RPMI7951 (cell line): Measurements from ENCODE around the gene ARHGAP8. TPM values are rescaled to one million over a fixed set of nuclear protein-coding genes. Genes with fewer than 3 reads are reported as not detected.
"Not testable (repeated sequence)": the region's sequence is repeated elsewhere in the genome, so short reads cannot be mapped to it uniquely, and the experiment has no call there.

Source experiments
- DNase-seq: peaks from one replicate; pipeline ENCODE4 v3.0.0-alpha.2; 2012; ENCODE audit warnings: low read depth
- total RNA-seq: library from RNA; depleted of rRNA; stranded (reverse); fragments of >200 nt; shearing (Covaris generic); gene quantifications from 2 replicates; pipeline ENCODE4 v1.2.3, GENCODE V29; 2014

ARHGAP8 gene
- total RNA-seq, 1 experiment from 2014 or later: not detected

- DNase-seq: no peak
Measured at GRCh38 chr22:44827666-44828190, 75.4 kb downstream of the ARHGAP8 start.

- DNase-seq: no peak
Measured at GRCh38 chr22:44828193-44828592, 75.8 kb downstream of the ARHGAP8 start.

DNA sequence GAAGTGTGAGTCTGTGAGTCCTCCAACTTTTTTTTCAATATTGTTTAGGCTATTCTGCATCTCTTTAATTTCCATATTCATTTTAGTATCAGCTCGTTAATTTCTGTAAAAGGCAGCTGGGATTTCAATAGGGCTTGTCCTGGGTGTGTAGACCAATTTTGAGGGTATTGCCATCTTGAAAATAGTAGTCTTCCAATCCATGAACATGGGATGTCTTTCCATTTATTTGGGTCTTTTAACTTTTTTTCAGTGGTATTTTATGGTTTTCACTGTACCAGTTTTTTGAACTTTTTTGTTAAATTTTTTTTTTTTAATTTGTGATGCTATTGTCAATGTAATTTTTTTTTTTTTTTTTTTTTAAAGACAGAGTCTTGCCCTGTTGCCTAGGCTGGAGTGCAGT, 79.5 kb downstream of the ARHGAP8 start:
- no peak for DNase-seq

DNA sequence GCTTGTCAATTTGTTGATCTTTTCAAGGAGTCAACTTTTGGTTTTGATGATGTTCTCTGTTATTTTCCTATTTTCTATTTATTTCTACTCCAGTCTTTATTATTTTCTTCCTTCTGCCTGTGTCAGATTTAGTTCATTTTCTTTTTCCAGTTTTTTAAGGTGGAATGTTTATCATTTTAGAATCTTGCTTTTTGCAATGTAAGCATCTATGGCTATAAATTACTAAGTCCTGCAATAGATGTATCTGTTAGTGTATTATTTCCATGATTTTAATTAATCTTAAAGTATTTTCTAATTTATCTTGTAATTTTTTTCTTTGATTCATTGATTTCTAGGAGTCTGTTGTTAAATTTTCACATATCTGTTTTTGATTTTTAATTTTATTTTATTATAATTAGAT, 81.7 kb downstream of the ARHGAP8 start:
- DNase-seq: no peak

GRCh38 chr22:44837481-44837880, 85.1 kb downstream of the ARHGAP8 start:
- DNase-seq: no peak

DNA sequence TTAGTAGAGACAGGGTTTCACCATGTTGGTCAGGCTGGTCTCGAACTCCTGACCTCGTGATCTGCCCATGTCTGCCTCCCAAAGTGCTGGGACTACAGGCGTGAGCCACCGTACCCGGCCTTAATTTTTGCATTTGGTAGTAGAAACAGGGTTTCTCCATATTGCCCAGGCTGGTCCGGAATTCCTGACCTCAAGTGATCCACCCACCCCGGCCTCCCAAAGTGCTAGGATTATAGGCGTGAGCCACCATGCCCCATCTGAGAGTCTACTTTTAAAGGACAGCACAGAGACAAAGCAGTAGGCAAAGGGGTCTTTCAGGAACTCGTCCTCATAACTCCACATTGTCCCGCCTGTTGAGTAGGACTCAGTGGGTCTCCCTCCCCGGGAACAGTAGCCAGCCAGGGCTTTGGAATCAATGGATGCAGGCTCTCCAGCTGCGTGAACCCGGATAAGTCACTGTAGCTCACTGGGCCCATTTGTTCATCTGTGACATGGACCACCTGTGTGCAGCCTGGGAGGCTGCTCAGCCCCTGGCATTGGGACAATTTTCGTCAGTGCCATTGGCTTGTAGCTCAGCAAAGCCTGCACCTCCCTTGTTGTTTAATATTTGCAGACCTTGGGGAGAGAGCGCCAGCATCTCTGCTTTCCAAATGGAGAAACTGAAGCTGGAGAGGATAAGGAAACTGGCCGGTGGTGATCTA, 86.1 kb downstream of the ARHGAP8 start:
- DNase-seq: no peak

DNA sequence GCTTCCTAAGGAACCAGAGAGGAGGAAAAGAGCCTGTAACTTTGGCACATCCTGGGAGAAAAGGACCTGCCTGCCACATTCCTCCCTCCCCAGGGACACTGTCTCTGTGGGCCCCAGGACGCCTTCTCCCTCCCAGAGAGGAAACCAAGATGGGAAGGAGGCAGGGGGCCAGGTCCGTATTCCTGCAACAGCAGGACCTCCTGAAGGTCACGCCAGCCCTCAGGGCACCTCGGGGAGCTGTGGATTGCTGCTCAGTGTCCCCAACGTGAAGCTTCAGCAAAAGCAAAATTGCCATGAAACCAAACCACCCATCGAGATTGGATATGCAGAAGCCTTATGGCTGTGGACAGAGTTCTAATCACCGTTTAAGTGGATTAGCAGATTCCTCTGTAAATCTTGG, 86.7 kb downstream of the ARHGAP8 start:
- no peak for DNase-seq

DNA sequence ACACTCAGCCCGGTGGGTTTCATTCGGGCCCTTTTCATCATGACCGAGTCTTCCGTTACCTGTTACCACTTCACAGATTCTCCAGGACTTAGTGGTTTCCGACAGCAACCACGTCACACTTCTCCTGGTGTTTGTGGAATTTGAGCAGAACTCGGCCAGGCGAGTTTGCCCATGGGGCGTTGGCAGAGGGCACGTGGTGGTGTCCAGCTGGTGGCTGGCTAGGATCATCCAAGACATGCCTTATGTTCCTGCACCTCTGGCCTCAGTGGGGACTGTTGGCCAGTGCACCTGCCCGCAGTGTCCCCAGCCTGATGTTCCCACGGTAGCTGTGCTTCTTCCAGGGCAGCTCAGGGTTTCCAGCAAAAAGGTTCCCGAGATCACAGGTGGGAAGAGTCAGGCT, 87.3 kb downstream of the ARHGAP8 start:
- DNase-seq: no peak

GRCh38 chr22:44840611-44841322, 88.4 kb downstream of the ARHGAP8 start:
- no peak for DNase-seq

DNA sequence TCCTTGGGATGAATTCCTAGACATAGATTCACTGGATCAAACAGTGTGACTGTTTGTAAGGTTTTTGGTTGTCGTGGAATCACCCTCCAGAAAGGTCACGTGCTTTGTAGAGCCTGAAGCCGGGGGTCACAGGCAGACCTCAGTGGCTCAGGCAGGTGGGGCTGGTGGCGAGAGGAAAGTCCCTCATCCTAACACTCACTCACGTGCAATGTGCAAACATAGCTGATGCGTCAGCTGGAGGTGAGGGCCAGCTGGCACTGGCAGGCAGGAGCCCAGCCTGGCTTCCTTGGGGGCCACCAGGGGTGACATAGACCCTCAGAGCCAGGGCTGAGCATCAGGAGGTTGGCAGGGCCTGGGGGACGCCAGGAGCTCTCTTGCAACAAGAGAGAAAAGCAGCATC, 90.0 kb downstream of the ARHGAP8 start:
- no peak for DNase-seq

DNA sequence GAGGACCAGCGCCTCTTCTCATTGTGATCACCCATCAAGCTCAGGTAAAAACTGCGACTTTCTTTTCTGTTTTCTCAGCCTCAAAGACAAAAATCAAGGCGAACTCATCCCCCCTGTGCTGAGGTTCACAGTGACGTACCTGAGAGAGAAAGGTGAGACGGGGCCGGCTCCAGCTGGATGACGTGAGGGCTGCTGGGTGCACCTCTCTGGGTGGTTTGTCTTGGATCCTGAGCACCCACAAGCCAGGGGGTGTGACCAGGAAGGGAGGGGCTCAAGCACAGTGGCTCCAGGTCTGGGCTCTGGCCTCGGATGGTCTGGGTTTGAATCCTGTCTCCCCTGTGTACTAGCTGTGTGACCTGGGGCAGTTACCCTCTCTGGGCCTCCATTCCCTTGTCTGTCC, 92.8 kb downstream of the ARHGAP8 start:
- DNase-seq: no peak

- DNase-seq: no peak
Measured at GRCh38 chr22:44845796-44846720, 93.7 kb downstream of the ARHGAP8 start.

DNA sequence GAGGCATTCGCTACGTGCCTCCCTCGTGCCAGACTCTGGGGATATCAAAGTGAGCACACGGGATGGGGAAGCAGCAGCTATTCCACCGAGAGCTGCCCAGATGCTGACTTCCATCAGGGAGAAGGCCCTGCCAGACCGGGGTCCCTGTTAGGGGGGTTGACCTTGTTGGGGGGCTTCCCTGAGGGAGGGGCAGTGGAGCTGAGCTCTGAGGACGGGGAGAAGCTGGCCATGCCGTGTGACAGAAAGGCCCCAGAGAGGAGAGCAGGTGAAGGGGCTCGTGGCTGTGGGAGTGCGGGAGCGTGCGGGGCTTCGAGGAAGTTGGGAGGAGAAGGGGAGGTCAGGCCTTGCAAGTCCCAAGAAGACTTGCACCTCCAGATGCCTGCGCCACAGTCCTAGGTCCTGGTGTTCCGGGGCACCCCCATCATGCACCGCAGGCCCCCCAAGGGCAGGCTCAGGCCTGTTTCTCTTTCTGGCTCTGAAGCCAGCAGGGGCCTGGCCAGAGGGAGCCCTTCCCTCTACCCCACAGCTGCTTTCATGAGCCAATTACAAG, 94.4 kb downstream of the ARHGAP8 start:
- no peak for DNase-seq

DNA sequence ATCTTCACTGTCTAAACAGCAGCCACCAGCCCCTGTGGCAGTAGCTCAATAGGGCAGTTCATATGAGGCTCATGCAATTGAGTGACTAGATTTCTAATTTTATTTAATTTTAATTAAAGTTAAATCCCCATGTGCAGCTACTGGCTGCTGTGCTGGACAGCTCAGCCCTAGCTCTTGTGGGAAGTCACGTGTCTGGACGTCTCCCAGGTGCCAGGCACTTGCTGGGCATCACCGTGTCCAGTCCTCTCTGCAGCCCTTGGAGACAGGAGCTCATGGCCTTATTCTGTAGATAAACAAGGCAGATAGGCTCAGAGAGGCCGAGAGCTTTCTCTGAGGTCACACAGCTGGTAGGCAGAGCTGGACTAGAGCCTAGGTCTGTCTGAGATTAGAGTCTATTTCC, 95.0 kb downstream of the ARHGAP8 start:
- no peak for DNase-seq

GRCh38 chr22:44847892-44848291, 95.5 kb downstream of the ARHGAP8 start:
- no peak for DNase-seq

GRCh38 chr22:44848296-44848741, 95.9 kb downstream of the ARHGAP8 start:
- no peak for DNase-seq

DNA sequence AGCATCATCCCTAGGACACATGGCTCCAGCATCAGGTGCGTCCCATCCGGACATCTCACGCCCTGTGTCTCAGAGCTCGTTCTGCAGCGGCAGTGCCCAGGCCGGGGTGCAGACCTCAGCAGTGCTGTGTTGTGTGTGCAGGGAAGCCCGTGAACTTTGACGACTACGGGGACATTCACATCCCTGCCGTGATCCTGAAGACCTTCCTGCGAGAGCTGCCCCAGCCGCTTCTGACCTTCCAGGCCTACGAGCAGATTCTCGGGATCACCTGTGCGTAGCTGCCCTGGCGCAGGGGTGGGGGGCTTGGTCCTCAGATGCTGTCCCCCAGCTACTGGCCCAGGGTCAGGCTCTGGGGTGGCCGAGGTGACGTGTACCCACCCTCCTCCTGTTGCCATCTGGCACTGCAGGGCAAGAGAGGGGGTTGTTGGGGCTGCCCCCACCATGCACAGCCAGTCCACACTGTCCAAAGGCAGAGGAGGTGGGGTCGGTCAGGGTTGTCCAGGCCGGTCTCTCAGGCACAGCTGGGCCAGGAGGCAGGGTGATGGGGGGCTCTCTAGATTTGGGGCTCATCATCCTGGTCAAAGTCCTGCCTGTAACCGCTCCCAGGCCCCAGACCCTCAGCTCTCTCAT, 96.5 kb downstream of the ARHGAP8 start:
- DNase-seq: no peak

GRCh38 chr22:44850946-44851345, 98.6 kb downstream of the ARHGAP8 start:
- no peak for DNase-seq

- DNase-seq: not testable (repeated sequence)
Measured at GRCh38 chr22:44854641-44855040, 102.3 kb downstream of the ARHGAP8 start.

GRCh38 chr22:44855855-44856254, 103.5 kb downstream of the ARHGAP8 start:
- no peak for DNase-seq

DNA sequence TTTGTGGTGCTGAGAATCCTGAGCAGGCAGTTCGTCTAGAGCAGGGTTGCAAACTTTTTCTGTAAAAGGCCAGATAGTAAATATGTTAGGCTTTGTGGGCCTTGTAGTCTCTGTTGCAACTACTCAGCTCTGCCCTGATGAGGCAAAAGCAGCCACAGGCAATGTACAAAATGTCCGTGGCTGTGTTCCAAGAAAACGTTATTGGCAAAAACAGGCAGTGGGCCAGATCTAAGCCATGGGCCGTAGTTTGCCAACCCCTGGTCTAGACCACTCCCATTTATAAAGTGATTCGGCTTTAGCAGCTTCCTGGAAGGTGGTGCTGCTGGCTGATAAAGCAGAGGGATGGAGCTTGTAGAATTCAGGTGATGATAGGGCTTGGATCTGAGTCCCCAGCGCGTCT, 106.4 kb downstream of the ARHGAP8 start:
- DNase-seq: not testable (repeated sequence)
